Stimulated activated CD8-positive, alpha-beta memory T cell treated with anti-CD3 and anti-CD28 coated beads, Interleukin-7, amount 100 ng/mL, for 24 hours (primary cell): ENCODE results near the gene DNER.
"Not testable (repeated sequence)": the region's sequence is repeated elsewhere in the genome, so short reads cannot be mapped to it uniquely, and the experiment has no call there.

ENCODE experiments used
- DNase-seq: peaks from one replicate; pipeline ENCODE4 v3.0.0-alpha.2; 2020; ENCODE audit warnings: low read depth

Gene DNER

GRCh38 chr2:229616433-229616832, 97.9 kb downstream of the DNER start:
- no peak for DNase-seq

- not testable (repeated sequence) for DNase-seq
These were observed 100.3 kb downstream of the DNER start for GRCh38 chr2:229614021-229614420.

- DNase-seq = no peak
These were observed 101.9 kb downstream of the DNER start for GRCh38 chr2:229612384-229612971.

GRCh38 chr2:229611360-229611759, 103.0 kb downstream of the DNER start:
- no peak for DNase-seq

- no peak for DNase-seq
These were observed 103.5 kb downstream of the DNER start for GRCh38 chr2:229610872-229611271.

- no peak for DNase-seq
These were observed 104.0 kb downstream of the DNER start for GRCh38 chr2:229610333-229610732.

GRCh38 chr2:229601936-229602335, 112.4 kb downstream of the DNER start:
- no peak for DNase-seq

DNA sequence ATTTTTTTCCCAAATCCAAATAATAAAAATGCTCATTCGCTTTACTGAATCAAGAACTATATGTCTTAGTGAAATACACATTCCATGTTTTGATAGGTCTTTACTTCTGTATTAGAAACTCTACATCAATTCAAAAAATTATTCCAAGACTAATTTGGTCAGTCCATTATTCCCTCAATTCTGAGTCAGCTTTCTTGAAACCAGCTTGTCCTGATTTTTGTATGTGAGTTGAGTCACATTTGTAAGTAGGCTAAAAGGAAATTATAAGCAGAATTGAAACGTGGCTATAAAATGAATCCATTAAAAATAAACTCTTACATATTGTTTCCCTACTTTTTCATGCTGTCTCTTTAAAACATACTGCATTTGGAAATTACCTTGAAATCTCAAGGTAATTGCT, 113.0 kb downstream of the DNER start:
- DNase-seq = no peak

GRCh38 chr2:229598227-229598626, 116.1 kb downstream of the DNER start:
- DNase-seq = no peak

GRCh38 chr2:229596796-229597195, 117.6 kb downstream of the DNER start:
- DNase-seq = no peak

- DNase-seq = no peak
These were observed 122.7 kb downstream of the DNER start for GRCh38 chr2:229591611-229592010.

GRCh38 chr2:229586746-229587705, 127.3 kb downstream of the DNER start:
- DNase-seq = no peak

- no peak for DNase-seq
These were observed 128.3 kb downstream of the DNER start for GRCh38 chr2:229586012-229586411.

DNA sequence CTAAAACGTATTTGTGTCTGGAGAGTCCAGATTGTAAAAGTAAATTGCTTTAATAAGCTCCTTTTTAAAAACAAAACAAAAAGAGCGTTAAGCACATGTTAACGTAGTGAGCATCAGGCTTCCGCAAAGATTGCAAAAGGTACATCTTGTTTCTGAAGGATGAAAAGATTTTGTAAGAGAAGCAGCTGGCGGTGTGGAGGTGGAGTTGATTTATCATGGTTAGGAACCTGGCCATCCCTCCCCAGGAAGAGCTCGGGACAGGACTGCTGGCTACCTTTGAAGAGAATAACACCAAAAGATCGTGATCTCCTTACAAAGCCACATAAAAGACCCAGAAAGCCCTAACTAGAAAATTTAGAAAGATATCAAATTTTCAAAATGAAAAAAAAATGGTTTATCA, 132.2 kb downstream of the DNER start:
- no peak for DNase-seq

- DNase-seq = no peak
These were observed 136.1 kb downstream of the DNER start for GRCh38 chr2:229578052-229578846.

DNA sequence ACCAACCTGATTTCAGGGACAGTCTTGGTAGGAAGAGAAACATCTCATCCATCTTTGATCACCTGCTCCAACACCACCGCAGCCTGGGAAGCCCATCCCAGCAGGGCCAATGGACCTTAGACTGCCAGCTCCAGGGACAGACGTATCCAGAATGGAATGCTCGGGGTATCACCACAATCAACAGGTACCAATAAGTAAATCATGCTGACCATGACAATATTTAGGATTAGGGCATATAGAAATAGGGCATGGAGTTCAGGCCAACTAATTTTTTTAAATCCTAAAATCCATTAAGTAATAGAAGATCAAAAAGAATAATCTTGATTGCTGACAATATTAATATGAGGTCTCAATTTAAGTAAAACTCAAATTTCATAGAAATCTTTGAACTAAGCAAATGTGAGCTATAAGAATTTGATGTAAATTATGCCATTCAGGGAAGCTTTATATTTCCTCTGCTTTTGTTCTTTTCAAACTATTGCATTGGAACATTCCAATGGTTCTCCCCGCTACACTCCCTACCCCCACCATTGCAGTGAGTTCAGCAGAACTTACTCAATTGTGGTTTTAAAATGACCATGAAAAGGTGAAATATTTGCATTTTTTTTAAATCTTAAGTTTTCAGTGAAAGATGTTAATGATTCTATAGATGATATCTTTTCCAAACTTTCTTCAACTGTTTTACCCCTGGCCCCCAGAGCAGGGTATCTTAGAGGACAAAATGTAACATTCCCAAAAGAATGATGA, 138.6 kb downstream of the DNER start:
- no peak for DNase-seq

DNA sequence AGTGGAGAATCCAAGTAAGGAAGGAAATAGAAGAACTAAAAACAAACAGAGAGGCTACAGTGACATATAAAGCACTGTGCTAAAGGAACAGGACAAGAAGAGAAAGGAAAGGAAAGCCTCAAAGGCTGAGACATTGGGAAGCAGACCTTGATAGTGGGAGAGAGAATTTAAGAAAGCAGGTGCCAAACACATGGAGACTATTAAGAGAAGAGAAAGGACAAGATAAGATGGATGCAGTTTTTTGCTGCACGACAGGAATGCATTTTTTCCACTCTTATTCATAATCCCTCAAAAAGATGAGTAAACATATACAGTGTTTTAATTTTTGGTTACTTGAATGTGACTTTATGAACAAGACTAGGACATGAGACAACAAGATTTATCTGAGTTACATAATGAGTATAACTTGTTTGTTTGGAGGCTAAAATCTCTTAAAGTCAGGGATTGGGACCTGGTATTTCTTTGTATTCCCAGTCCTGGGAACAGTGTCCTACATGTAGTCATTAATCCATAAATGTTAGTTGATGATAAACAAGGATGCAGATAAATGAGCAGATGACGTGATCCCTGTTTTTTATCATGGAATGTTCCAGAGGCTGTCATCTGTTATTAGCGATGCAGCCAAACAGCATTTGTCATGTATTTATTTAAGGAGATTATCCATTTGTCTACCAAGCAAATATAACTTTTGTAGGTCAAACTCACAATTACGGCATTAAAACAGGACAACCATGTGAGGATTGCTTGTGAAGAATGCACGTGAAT, 141.7 kb downstream of the DNER start:
- no peak for DNase-seq

DNA sequence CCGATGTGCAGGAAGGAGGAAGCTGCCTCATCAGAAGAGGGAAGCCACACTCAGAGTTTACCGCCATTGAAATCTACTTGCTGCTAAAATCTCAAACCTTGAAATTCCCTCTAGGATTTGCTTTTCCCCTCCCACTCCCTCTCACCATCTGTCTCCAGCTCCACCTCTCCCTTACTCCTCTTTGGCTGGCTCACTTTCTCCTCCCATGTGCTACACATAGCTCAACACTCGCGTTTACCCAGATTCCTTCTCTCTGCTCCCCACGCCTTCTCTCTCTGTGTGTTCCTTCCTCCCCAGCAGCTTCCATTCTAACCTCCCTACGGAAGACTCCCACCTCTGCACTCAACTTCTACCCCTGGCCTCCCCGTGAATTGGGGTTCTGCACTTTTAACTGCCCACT, 143.1 kb downstream of the DNER start:
- no peak for DNase-seq

GRCh38 chr2:229566370-229566769, 148.0 kb downstream of the DNER start:
- no peak for DNase-seq

GRCh38 chr2:229564300-229564907, 150.0 kb downstream of the DNER start:
- no peak for DNase-seq

DNA sequence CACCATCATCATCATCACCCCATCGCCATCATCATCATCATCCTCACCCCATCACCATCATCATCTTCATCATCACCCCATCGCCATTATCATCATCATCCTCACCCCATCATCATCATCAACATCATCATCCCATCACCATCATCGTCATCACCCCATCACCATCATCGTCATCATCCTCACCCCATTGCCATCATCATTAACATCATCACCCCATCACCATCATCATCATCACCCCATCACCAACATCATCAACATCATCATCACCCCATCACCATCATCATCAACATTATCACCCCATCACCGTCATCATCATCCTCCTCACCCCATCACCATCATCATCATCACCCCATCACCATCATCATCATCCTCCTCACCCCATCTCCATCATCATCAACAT, 151.0 kb downstream of the DNER start:
- DNase-seq = no peak
